HG03378 (cell line): Measurements from ENCODE around the gene LMO4.

Experiments used
- ATAC-seq: cut with Tn5 transposase; IDR thresholded peaks from one replicate; pipeline ENCODE4 v1.9.1; 2021; ENCODE audit warnings: mild to moderate bottlenecking, moderate library complexity; ENCODE audit not compliant: unreplicated experiment

LMO4 gene, protein sequence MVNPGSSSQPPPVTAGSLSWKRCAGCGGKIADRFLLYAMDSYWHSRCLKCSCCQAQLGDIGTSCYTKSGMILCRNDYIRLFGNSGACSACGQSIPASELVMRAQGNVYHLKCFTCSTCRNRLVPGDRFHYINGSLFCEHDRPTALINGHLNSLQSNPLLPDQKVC

DNA sequence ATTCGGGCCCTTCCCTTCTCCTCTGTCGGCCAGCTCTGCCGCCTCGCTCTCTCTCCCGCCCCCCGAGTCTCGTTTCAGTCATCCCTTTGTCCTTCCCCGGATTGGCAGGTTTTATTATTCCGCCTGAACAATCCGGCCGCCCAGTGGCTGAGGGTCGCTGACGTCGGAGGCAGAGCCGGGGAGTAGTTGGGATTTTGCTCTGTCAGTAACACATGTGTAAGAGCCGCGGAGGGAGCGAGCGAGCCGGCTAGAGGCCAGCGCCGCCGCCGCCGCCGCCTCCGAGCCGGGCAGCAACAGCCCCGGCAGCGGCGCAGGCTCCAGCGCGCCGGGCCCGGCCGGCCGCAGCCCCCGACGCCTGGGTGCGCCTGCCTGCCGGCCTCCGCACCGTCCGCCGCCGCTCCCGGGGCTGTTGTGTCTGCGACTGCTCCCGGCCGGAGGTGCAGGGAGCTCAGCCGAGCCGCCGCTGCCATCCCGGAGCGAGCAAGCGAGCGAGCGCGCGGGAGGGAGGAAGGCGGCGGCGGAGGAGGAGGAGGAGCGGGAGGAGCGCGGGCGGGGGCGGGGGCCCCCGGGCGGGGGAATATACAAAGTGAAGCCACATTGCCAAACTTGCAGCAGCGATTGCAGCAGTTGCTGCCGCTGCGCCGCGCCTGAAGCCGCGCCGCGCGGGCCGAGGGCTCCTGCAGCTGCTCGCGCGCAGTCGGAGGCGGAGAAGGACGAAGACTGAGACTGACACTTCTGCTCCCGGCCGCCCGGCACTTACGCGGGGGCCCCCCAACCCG, at the start of gene LMO4:
Gene LMO4, plus strand, starts transcription at position 609 of the 779 bp plus-strand sequence. CDS start 3,136 bp downstream, outside the sequence.
- ATAC-seq: peak; percentile 84

DNA sequence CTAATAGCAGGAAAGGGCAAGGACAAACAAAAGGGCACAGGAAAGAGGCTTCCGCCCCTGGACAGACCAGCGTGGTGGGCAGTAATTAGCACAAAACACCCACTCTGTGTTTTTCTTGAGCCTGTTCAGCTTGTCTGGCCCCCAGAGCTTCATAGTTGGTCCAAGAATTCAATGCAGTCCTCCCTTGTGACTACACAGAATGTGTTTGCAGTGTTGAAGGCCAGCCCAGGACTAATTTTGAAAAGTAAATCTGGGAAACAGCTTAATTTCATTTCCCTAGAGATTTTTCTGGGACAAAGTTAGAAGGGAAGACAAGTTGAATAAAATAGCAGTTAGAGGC, 49.2 kb upstream of the LMO4 start:
- ATAC-seq: no peak

DNA sequence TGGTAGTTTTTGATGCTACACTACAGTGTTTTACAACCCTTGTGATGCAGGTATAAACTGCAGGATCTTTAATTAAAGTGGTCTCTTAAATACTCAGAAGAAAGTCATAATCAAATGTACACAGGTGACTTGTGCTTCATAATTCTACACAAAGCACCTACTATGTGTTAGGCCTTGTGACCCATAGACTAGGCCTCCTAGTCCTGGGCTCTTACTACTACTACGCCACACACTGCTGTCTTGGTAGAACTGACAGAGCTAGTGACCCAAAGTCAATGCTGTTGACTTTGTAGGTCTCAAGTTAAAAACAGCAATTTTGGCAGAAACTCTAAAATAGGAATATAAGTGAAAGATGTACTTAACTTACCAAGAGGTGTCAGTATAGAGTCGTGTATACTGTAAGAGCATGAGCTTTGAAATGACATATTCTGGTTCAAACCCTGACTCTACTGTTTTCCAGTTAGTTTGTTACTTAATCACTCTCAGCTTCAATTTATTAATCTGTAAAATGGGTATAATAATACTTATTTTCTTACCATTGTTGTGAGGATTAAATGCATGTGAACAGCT, 48.6 kb upstream of the LMO4 start:
- no peak for ATAC-seq

DNA sequence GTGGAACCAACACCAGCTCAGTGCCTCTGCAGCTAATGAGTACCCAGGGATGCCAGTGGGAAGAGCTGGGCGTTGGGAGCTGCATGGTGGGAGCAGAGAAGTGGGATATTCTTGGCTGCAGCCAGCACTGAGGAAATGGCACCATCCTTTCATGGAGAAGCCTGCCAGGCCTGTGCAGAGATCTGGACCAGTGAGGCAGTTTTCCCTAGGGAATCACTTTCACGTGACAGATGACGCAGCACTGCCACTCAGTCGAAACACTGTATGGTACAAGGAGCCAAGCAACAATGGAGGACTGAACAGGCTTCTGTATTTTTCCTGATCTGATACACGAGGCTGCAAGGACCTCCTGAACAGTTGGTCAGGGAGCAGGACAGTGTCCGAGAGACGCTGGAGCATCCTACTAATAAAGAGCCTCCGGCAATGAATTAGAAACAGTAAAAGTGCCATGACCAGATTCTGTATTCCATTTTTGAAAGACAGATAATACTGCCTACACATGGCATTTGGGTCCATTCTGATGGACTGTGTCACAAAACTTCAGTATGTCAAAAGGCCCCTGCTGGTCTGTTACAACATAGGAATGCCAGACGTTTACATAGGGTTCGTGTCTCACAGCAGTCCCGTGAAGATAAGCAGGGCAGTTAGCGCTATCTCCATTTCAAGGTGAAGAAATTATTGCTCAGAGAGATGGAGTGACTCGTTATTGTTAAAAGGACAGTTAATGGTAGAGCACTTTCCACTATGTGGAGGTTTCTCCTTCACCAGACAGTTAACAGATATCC, 44.0 kb upstream of the LMO4 start:
- ATAC-seq: no peak

DNA sequence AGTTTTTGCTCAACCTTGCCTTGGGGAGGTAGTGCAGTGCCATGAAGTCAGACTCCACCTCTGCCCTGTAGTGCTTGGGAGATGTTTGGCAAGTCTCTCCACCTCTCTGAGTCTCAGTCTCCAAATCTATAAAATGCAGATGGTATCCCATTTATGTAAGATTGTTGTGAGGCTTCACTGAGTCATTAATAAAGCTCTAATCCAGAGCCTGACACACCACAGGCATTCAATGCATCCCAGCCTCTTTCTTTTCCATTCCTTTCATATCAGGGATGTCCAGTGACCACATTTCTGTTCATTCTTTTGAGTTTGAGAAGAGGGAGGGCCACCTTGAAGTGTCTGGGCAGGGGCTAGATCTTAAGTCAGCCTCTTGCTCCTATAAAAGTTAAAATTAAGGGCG, 37.6 kb upstream of the LMO4 start:
- no peak for ATAC-seq

DNA sequence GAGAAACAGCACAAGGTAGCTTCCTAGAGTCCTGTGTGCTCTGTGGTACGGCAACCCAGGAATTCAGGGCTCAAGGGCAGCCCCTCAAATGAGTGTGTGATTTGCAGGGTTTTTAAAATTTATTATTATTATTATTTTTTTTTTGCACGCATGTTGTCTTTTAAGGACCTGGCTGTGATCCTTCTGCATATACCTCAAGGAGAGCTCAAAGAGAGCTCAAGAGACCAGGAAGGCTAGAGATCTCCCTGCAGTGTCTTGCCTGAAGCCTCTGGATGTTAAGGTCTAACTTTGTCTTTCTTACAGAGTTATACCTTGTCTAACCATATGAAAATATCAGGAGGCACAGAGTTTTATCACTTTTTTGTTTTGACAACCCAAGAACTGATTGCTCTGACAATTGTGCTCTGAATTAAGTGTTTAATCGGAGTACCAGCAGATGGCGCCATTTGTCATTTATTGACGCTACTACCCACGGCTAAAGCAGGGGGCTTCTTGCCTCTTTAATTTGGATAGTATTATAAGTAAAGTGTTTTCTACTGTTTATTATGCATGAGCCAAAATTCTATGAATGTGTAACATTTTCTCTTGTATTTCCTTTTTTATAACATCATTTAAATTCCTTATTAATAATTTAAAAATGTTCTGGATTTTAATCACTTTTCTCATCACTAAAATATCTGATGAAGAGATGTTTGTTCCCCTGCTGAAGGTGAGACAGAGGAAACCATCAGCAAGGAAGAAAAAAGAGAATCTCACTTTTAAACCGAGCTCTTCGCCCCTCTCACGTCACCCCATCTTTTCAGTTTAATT, 35.8 kb upstream of the LMO4 start:
- peak; percentile 66 for ATAC-seq

DNA sequence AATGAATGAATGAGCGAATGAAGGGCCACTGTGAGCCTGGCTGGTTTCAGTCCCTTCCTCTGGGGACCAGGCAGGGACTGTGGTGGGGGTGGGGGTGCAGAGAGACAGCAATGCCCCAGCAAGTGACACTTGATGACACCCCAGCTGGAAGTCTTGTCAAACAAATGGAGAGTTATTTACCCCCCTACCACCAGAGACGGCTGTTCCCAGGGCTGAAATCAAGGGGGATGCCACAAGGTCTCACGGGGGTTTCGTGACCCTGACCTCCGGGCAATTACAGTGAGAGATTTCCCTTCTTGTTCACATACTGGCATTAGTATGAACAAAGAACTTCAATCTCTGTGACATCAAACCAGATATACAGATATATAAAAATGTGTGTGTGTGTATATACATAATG, 34.0 kb upstream of the LMO4 start:
- ATAC-seq: no peak

DNA sequence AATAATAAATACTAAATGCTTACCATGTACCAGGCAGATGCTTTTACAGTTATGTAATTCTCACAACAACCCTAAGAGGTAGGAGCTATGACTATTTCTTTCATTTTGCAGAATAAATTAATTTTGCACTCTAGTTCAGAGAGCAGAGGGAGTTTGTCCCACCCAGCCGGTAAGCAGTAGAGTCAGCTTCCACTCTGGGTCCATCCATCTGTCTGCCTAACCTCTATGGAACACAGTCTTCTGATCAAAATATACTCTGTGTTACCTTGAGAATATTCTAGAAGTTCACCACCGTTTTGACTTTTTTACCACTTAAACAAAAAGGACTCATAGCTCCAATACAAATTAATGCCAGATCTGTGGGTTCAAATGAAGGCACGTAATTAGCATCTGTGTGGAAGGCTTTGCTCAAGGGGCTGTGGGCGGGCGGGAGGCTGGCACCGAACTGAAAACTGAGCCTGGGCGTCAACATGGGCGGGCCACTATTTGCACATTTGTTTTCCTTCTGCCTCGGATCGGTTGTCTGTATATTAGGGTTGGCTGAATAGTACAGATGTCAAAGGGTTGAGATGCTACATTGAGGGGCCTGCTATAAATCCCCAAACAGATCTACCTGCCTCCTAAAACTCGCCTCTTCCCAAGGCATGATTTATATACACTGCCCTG, 33.1 kb upstream of the LMO4 start:
- ATAC-seq: no peak

DNA sequence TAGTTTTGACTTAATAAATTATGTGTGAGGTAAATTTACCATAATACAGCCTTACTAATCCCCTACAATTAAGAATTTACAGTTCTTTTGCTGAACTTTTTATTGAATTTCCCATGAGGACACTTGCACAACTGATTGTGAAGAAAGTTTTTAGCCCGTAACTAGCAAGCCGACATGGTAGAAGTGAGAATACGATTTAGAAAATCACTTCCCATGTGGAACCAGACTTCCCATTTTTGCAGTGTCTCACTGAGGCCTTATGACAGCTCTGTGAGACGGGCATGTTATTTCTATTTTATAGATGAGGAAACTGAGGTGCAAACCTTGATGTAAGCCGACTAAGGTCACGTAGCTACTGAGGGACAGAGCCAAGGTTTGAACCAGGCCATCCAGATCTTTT, 32.5 kb upstream of the LMO4 start:
- no peak for ATAC-seq

DNA sequence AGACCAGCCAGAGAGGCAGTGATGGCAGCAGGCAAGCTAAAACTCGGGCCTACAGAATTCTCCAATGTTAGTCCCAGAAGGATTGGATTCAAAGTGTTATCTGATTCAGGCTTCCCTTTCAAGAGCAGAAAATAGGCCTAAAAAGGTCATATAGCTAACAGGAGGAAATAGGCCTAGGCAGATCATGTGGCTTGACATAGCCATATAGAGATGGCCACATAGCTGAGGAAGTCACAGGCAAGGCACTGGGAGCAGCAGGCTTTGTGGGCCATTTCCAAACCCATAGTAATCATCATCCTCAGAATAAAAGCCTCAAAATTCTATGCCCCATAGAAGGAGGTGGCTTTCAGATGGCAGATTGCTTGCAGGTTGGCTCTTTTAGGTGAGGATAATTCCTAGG, 29.0 kb upstream of the LMO4 start:
- ATAC-seq: no peak

DNA sequence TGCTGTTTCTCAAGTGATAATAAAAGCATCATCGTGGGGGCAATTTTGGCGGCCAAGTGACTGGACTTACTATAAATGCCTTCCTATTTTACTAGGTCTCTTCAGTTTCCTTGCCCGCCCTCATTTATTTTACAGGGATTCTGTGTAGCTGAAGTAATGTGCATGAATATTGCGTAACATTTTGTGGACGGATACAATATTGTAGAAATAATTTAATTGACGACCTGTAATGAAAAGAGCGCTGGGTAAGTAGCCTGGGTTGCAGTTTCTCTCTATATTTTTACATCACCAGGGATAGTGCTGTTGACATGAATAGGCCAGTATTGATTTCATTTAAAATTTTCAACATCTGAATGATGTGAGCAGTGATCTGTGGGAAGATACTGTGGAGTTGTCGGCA, 28.1 kb upstream of the LMO4 start:
- ATAC-seq: no peak

DNA sequence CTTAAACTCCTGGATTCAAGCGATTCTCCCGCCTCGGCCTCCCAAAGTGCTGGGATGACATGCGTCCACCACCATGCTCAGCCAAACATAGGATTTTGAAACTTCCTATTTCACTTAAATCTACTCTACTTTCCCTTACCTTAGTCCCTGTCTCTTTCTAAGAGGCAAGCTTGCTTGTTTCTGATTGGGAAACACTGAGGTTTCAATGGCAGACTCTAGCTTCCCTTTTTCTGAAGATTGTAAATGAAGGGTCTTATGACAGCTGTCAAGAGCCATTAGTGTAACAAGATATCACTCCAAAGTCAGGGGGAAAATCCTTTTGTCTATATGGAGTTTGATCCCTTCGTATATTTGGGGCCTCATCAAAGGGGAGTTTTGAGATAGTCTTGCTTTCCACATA, 23.5 kb upstream of the LMO4 start:
- ATAC-seq: no peak

DNA sequence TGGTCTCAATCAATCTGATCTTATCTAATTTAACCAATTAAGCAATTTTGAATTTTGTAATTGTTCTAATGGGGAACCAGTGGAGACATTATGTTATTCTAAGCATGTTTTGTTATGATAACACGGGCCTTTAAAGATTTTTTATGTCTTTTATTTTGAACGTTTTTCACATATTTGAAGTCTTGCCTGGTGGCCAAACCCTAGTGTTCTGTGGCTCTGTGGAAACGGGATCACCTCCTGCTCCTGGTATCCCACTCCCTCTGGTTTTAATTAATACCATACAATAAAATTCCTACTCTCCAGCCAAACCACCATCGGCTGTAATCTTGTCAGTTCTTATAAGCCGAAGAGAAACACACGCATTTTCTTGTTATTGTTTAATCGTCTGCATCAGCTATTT, 22.9 kb upstream of the LMO4 start:
- no peak for ATAC-seq

DNA sequence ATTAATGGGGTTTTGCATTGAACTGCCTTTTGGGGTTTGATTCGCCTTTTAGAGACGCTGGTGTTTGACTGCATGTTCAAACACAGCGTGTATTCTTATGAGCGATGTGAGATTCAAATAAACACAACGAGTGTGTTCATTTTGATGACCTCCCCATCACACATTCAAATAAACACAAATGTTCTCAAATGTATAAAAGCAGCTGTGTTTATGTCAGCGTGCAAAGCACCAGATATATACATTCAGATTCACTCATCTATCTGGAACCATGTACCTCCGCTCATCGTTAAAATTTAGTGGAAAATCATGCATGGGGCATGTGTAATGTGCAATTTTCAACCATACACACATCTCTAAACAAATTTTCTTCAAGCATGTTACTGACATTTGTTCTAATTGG, 21.4 kb upstream of the LMO4 start:
- no peak for ATAC-seq

DNA sequence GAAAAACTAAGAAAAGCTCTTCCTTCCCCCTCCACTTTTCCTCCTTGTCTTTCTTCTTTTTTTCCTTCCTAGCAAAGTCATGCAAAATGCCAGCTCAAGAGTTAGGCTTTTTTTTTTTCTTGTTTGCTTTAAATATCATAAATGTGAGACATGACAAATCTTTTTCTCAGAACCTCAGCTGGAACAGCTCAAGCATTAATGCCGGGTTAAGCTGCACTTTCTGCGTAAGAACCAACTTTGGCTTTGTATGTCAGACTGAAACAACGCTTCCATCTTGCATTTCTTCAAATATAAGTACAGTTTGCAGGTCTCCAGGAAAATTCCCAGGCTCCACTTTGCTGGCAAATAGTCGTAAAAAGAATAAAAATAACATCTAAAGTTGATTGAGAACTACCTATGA, 20.7 kb upstream of the LMO4 start:
- no peak for ATAC-seq

DNA sequence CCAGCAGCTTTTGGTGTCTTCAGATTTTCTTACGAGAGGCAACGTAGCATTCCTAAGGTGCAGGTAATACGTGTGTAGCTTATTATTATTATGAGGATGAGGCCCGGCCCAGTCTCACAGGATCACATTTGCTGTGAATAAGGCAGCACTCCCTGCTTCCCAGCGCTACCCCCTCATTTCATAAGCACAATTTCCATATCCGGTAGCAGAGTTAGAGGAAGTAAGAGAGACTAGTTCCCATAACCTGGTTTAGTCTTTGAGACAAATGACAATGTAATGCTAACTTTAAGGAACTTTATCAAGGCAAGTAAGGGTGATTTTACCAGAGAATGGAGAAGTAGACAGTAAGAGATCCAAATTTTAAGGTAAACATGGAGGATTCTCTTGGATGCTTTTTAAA, 14.6 kb upstream of the LMO4 start:
- ATAC-seq: no peak

DNA sequence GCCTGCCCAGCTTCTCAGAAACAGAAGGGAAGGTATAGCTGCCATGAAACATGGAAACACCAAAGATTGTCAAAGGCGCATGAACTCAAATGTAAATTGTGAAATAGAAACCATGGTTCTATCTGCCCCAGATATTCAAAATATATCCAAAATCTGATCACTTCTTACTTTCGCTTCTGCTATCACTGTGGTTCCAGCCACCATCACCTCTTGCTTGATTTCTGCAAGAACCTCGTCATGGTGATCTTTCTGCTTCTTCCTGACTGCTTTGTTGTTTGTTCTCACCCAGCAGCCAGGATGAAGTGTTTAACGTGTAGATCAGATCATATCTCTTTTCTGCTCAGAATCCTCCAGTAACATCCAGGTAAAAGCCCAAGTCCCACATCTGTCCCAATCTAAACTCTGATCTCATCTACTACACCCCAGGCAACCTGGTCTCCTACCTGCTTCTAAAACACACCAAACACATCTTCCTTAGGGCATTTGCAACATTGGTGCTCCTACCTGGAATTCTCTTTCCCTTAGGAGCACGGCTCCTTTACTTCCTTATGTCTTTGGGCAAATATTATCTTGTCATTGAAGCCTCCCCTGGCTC, 10.5 kb upstream of the LMO4 start:
- peak; percentile 45 for ATAC-seq

DNA sequence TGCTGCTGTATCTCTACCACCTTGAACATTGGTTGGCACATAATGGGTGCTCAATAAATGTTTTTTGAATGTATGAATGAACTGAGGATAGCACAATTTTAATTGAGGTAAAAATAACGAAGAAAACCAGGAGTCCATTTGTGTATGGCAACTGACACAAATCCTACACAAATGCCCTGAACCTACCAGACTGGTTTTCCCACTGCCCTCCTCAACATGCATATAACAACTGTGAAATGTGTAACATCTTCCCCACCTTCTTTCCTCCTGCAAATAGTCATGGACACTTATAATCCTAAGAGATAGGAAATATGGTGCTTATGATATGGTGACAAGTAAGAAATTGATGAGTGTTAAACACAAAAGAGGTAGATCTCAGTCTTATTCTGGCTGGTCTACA, 9.9 kb upstream of the LMO4 start:
- ATAC-seq: no peak

DNA sequence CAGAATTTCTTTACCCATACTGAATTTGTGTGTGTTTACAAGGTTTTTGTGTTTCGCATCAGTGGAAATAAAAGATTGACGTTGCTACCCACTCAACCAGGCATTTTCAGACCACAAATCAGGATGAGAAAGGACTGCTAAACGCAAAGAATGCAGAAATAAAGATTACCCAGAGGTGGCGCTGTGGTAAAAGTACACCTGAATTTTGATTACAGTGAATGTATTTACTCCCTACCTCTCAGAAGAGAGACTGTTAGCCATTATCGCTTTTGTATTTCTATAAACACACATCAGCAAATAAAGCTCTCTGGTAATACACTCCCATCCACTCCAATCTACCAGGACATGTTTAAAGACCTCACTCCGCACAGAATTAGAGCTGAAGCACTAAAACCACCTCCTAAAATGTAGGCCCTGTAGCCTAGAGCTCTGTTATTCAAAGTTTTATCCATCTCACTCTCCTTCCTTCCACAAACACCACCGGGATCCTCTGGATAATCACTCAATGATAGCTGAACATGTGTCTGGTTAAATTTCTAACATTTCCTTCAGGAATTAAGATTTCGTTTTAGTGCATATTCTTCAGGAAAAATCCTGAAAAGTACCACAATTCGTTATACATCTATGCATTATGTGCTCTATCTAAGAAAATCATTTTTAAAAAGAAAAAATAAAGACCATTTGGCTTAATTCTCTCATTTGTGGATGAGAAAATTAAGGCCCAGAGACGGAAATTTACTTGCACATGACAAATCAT, 2.5 kb upstream of the LMO4 start:
- peak; percentile 28 for ATAC-seq
